Measurements from ENCODE around the gene RPRML.

GRCh38 chr17:46994993-46995392, 15.9 kb upstream of the RPRML start:
- TF ChIP-seq EZH2phosphoT487 (IDR thresholded peaks at IDR 0.05; ENCODE audit: insufficient read depth, low read depth): no peak
- no peak for TF ChIP-seq EZH2 (IDR thresholded peaks at IDR 0.05; ENCODE audit: insufficient read depth, poor library complexity, severe bottlenecking)
